ENCODE data around the gene S100A13.
"Not testable (repeated sequence)": the region's sequence is repeated elsewhere in the genome, so short reads cannot be mapped to it uniquely, and the experiment has no call there.

Gene S100A13

DNA sequence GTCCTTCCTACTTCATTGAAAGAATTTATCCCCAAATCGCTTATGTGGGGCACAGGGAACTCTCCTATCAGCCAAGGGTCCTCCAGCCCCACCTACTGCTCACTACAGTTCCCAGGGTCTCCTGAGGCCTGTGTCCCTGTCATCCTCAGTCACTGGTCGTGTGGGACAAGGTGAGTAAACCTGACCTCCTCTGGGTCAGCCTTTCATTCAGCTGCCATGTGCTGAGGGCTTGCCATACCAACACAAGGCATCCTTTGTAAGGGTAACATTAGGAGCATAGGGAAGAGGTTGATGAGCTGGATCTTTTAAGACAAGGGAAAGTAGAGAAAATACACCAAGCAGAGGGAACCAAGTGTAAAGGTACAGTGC, 20.0 kb upstream of the S100A13 start:
- DNase-seq = no peak

DNA sequence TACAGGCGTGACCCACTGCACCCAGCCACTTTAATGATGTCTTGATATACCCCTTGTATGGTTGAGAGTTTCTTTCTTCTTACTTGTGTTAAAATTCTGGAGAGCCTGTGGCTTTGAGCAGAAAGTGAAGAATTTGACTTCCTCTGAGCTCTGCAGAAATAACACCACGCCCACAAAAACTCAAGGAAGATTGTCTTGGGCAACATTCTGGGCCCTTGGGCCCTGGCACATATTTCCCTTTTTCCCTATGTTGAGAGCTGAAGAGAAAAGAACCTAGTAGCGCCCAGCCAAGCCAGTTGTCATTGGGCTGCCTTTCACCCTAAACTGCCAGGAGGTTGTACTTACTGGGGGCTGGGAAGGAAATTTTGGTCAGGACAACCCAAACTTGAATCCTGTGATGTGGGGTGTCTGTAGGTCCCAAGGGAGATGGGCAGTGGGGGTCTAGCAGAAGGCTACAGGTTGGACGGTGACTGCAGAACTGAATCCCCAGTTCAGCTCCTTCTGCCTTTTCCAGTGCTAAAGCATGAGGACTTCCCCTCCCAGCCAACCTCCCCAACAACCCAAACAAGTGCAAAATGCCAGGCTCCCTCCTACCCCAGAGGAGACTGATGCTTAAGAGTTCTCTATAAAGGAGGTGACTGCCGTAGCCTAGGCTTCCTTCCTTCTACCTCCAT, 19.5 kb upstream of the S100A13 start:
- DNase-seq = no peak

DNA sequence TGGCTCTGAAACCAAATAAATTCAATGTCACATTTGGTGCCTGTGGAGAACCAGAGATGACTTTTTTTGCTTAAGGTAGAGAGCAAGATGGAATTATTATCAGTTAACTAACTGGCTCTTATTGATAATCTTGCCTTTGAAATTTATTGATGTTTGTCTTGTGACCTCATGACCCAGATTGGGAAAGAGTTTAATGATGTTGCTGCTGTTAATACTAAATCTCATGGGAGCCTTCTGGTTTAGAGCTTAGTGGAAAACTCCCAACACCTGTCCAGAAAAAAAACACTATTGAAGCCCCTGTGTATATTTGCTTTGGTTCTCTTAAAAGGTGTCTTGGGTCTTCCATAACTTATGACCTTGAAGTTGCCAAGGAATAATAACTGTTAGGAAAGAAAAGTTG, 16.5 kb upstream of the S100A13 start:
- DNase-seq = no peak

DNA sequence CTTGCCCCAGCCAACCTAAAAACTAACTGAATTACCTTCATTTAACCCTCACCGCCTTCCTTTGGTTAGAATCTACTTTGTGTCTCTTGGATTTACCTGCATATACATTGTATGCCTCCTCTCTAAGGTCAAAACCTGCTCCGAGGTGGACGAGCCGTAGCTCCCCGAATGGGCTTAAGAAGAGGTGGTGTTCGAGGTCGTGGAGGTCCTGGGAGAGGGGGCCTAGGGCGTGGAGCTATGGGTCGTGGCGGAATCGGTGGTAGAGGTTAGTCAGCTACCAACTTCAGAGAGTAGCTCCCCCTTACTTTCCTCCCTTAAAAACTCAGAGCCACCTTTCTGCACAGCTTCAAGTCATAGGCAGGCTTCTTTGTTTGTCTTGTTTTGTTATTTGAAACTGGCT, 15.8 kb upstream of the S100A13 start:
- DNase-seq = no peak

DNA sequence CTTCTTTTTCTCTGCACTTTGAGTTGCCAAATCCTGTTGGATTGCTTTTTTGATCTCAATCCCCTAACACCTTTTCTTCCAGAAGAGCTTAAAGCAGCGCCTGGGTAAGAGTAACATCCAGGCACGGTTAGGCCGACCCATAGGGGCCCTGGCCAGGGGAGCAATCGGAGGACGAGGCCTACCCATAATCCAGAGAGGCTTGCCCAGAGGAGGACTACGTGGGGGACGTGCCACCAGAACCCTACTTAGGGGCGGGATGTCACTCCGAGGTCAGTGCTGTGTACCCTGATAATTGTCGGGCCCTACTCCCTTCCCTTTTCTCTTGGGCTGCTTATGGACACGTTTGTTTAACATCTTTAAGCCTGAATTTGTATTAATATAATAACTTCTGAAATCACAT, 14.9 kb upstream of the S100A13 start:
- DNase-seq = no peak

DNA sequence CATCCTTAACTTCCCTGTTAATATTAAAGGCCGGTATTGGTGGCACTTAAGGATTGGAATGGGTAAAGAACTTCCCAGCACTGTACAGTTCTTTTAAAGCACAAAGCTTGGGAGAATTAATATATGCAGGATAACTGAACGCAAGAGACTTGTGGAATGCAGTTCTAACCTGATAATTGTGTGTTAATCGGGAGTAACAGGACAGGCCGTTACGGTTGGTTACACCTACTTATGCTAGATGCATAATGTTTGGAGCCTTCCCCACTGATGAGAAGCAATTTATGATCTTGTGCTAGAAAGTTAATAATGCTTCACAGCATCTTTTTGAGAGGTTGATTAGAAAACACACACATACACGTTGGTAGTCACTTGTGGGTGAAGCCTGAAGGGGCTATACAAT, 13.6 kb upstream of the S100A13 start:
- DNase-seq = no peak

- not testable (repeated sequence) for DNase-seq
Measured at GRCh38 chr1:153640213-153640612, 12.9 kb upstream of the S100A13 start.

DNA sequence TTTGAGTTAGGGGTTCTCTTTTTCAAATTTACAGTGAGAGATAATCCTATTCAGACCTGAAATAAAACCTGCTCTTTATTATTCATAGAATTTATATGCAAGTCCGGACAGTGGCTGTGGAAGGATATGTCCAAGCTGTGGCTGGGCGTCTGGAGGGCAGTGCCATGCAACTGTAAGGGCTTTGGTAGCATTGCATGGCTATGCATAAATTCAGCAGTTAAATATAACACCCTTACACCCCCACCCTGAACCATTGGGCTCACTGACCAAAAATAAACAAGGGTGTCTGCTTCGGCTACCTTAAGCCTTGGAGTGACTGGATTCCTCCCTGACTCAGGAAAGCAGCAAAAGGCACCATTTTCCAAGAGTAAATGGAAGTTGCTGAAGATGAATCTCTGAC, 12.0 kb upstream of the S100A13 start:
- DNase-seq = no peak

GRCh38 chr1:153638261-153638660, 11.0 kb upstream of the S100A13 start:
- DNase-seq = no peak

GRCh38 chr1:153636312-153636711, 9.0 kb upstream of the S100A13 start:
- DNase-seq = no peak

GRCh38 chr1:153635872-153636271, 8.6 kb upstream of the S100A13 start:
- DNase-seq = no peak

- DNase-seq = peak; percentile 97
Measured at GRCh38 chr1:153633754-153634665, 6.7 kb upstream of the S100A13 start, which contains the start of gene CHTOP. Gene CHTOP (plus strand): TSS chr1:153634066. CDS start chr1:153636589, 2,523 bp downstream.

- DNase-seq = no peak
Measured at GRCh38 chr1:153633161-153633753, 6.0 kb upstream of the S100A13 start.

DNA sequence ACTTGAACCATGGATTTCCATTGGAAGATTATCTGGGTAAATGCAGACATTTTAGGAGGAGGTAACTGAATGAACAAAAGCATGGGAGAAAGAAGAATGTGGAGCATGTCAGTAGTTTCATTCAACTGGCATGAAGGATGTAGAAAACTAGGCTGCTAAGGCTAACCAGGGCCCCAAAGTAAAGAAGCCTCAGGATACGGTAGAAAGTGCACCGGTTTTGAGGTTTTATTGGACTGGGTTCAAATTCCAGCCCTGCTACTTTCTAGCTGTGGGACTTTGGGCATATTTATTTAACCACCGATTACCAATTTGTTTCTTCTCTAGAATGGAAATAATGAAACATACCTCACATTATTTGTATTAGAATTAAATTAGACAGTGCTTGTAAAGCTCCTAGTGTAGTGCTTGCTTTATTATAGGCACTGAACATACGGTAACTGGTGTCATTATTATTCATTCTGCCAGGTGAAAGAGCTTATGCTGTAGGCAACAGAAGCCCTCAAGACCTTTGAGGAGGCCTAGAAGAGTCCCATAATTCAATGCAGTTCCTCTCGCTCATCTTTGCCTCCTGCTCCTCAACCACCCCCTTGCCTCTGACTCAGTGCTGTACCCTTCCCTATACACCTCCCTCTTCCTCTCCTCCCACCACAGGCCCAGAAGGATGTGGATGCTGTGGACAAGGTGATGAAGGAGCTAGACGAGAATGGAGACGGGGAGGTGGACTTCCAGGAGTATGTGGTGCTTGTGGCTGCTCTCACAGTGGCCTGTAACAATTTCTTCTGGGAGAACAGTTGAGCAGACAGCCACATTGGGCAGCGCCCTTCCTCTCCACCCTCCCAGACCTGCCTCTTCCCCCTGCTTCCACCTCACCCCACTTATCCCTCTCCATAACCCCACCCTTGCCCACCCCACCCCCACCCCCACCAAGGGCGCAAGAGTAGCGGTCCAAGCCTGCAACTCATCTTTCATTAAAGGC, 4.0 kb upstream of the S100A13 start:
- no peak for DNase-seq

GRCh38 chr1:153630384-153630783, 3.1 kb upstream of the S100A13 start:
- no peak for DNase-seq

DNA sequence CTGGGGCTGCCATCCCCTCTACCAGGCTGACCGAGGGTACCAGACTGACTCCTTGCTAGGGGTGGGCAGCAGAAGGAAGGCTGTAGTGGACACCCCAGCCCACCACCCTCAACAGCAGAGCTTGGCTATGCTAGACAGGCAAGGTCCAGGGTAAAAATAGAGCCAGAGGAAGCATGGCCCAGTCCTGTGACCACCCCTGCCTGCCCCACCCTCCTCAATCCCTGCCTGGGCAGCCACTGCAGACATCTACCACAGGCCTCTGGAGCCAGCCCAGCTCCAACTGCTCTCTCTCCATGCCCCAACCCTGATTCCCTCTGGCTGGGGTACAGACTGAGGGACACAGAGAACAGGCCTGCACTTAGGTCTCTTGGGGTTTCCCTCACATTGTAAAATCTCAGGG, 2.7 kb upstream of the S100A13 start:
- DNase-seq = no peak

GRCh38 chr1:153629343-153629665, 2.0 kb upstream of the S100A13 start:
- no peak for DNase-seq

DNA sequence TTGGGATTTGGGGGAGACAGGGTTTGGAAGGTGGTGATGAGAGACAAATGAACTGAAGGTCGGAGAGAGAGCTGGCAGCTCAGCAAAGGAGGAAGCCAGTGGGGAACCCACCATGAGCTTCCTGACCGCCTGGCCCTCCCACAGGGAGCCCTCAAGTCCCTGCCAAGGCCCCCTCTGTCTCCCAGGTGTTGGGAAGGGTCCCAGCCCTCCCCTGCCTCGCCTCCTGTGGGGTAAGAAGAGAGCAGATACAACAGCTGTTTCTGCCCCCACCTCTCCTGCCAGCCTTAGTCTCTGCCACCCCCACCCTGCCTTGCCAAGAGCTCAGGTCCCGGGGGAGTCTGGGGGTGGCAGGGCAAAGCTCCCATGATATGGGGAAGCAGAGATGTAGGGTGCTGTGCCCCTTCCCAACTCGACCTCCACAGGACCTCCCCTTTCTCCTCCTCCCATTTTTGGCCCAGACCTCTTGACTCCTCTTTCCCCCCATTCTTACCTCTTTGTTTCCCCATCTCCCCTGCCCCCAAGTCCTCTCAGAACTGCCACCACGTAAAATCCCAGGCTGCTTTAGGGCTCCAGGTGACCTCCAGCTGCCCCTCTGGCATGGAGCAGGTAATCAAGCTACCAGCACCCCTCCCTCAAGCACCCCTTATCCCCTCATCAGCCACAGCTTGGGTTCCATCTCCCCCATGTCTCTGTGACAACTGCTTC, 1.5 kb upstream of the S100A13 start:
- no peak for DNase-seq

DNA sequence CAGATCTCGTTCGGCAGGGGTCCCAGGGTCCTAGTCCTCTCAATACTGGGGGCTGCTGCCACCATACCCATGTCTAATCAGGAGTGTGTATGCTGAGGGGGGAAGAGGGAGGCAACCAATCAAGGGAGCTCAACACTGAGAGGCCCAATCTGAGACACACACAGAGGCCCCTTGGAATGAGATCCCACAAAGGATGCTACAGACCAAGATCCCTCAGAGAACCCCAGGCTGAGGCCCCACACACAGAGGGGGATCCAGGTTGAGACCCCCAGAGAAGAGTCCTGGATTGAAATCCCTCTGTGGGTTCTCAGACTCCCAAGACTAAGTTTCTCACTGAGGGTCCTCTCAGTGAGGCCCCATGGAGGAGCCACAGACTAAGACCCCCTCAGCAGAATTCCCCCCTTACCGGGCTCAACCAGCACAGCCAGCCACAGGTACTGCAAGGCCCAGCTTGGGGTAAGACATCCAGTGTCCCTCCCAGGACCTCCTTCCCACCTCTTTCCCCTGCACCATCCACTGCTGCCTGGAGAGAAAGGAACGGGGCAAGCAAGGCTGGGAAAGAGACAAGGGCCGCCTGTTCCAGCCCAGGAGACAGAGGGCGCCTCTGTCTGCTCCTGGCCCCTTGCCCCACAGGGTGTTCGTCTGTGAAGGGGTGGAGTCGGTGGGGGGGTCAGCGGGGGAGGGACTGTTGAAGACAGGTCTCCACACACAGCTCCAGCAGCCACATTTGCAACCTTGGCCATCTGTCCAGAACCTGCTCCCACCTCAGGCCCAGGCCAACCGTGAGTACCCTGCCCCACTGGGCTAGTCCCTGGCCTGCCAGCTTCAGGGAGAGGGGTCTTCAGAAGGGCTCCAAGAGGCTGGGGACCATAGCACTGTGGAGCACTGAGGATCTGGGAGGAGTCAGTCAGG, 666 bp upstream of the S100A13 start, which contains the start of gene S100A1:
Gene S100A1 (plus strand): TSS at position 720 of the 912 bp plus-strand sequence. CDS start 2,088 bp downstream, outside the sequence.
- no peak for DNase-seq

GRCh38 chr1:153626477-153626903, 815 bp downstream of the S100A13 start:
- no peak for DNase-seq
